ENCODE data around the gene BRICD5. TPM values are rescaled to one million over a fixed set of nuclear protein-coding genes. Genes with fewer than 3 reads are reported as not detected.
"Not testable (repeated sequence)": the region's sequence is repeated elsewhere in the genome, so short reads cannot be mapped to it uniquely, and the experiment has no call there.

Gene BRICD5
- total RNA-seq (2014; rRNA removed; shearing (Covaris generic)) (2.1 and 2.9 TPM in 2 replicates), polyA plus RNA-seq (2016; fragmentation: Nextera tagmentation; extraction: Ambion mirVana) (0.22 and 0.56 TPM in 2 replicates)

DNA sequence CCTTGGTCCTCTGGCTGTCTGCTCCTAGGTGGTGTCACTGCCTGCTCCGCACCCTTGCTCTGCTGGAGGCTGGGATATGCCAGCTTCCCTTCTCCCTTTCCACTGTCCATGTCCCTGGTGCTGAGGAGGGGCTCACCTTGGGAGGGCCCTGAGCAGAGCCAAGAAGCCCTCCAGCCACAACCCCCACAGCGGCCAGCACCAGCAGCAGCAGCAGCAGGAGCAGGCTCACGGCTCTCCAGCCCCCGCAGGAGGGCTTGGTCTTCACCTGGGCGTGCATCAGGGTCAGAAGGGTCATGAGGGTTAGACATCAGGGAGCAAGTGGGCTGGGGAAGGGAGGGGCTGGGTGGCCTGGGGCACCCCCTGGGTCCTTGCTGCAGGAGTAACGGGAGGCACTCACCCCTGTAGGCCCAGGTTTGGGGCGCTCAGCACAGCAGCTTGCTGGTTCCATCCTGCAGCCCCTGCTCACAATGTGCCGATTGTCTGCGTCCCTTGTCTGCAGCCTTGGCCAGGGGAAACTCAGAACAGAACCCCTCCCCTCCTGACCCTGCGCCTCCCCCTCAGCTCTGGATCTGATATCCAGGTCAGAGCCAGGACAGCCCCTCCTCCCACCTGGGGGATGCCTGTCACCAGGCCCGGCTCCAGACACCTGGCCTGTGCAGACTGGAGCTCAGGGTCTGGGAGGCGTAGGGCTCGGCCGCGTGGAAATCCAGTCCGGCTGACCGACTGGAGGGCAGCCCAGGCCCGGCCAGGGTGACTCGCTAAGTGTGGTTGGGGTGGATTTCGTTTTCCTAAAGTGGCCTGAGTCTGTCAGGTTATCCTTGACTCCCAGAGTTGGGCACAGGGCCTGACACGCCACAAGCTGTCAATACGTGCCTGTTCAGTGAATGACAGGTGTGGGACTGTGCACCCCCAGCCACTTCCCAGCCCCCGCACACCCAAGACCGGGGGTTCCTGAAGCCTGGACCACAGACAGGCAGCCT lies at the start of gene BRICD5:
BRICD5 (minus strand) TSS at position 478 of the 980 bp plus-strand sequence; CDS start at position 448, 30 bp downstream.
- H3K9ac ChIP-seq: no peak within 1 kb of the TSS
- no peak within 1 kb of the TSS for H3K4me3 ChIP-seq
- H2AFZ ChIP-seq: no peak within 1 kb of the TSS
- peaks cover 14% of the 10 kb centered on the region for H3K4me1 ChIP-seq (ENCODE audit: insufficient read depth)
- H3F3A ChIP-seq (ENCODE audit: insufficient read depth): no peaks in the 10 kb centered on the region
- no peaks in the 10 kb centered on the region for H3K9me3 ChIP-seq (ENCODE audit: low read depth)
- peaks cover 39% of the 10 kb centered on the region for H3K79me2 ChIP-seq (ENCODE audit: insufficient read depth)
- no peak within 1 kb of the TSS for H3K27ac ChIP-seq
- H3K27me3 ChIP-seq (replicated peaks; ENCODE audit: insufficient read depth): no peaks in the 10 kb centered on the region
- no peak for DNase-seq
- TF ChIP-seq EZH2phosphoT487 (IDR thresholded peaks at IDR 0.05; ENCODE audit: insufficient read depth, low read depth): no peak
- no peak for TF ChIP-seq EZH2 (IDR thresholded peaks at IDR 0.05; ENCODE audit: insufficient read depth, poor library complexity, severe bottlenecking)
- no peak within 1 kb of the TSS for H3K4me2 ChIP-seq (ENCODE audit: unreplicated experiment)
- WGBS, 2 experiments (ENCODE audit: low coverage in 1 of 2, low lambda C conversion rate in 2 of 2, missing lambda C conversion rate in 2 of 2): 82 to 84% methylated on average over 24 of the region's 24 CpGs
- no peaks in the 10 kb centered on the region for H3K9me2 ChIP-seq (ENCODE audit: insufficient read depth)
- in situ Hi-C loops (cut with MboI): no loop called here
- H4K20me1 ChIP-seq (ENCODE audit: insufficient read depth): no peaks in the 10 kb centered on the region
- no peaks in the 10 kb centered on the region for H3K36me3 ChIP-seq (ENCODE audit: low read depth)

DNA sequence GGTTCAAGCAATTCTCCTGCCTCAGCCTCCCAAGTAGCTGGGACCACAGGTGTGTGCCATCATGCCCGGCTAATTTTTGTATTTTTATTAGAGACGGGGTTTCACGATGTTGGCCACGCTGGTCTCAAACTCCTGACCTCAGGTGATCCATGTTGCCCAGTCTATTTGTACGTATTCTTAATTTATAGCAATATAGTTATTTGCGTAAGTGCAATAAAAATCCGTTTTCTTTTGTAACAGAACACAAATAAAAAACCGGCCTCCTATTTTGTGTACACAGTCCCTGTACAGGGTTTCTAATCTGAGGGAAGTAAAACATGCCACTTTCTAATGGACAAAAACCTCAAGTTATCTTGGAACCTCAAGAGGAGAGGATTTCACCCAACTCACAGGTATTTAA lies 49.6 kb upstream of the BRICD5 start:
- TF ChIP-seq EZH2 (IDR thresholded peaks at IDR 0.05; ENCODE audit: insufficient read depth, poor library complexity, severe bottlenecking) (no peak), EZH2phosphoT487 (IDR thresholded peaks at IDR 0.05; ENCODE audit: insufficient read depth, low read depth) (no peak)
- peaks cover 12% of the 10 kb centered on the region; the same call in 1 of the 2 replicates for H4K20me1 ChIP-seq (ENCODE audit: insufficient read depth)

DNA sequence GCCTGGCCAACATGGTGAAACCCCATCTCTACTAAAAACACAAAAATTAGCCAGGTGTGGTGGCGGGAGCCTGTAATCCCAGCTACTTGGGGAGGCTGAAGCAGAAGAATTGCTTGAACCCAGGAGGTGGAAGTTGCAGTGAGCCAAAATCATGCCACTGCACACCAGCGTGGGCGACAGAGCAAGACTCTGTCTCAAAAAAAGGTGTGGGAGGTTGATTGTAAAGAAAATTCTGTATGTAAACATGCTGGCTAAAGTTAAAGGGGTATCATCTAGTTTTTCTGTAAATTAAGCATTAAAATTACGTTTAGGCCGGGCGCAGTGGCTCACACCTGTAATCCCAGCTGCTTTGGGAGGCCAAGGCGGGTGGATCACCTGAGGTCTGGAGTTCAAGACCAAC lies 47.9 kb upstream of the BRICD5 start:
- Histone ChIP-seq H3F3A (ENCODE audit: insufficient read depth) (peaks cover 45% of the 10 kb centered on the region), H3K36me3 (ENCODE audit: low read depth) (peaks cover 86% of the 10 kb centered on the region), H3K79me2 (ENCODE audit: insufficient read depth) (peaks cover 87% of the 10 kb centered on the region)
- in situ Hi-C loops (cut with MboI); H3K27ac ChIP-seq; H3K27me3 ChIP-seq (replicated peaks; ENCODE audit: insufficient read depth); H3K9me3 ChIP-seq (ENCODE audit: low read depth); H3K4me3 ChIP-seq; H2AFZ ChIP-seq; H3K4me1 ChIP-seq (ENCODE audit: insufficient read depth); H4K20me1 ChIP-seq (ENCODE audit: insufficient read depth); DNase-seq; H3K9me2 ChIP-seq (ENCODE audit: insufficient read depth); H3K4me2 ChIP-seq (ENCODE audit: unreplicated experiment); H3K9ac ChIP-seq: not testable (repeated sequence)
- whole genome bisulfite sequencing, 2 experiments (ENCODE audit: low coverage in 1 of 2, low lambda C conversion rate in 2 of 2, missing lambda C conversion rate in 2 of 2): 96 to 97% methylated on average over 7 of the region's 7 CpGs

More for the DNA sequence above, 49.6 kb upstream of the BRICD5 start:
- Histone ChIP-seq H2AFZ (no peak overlapping the region), H3K9me3 (ENCODE audit: low read depth) (no peaks in the 10 kb centered on the region), H3K36me3 (ENCODE audit: low read depth) (peaks cover 77% of the 10 kb centered on the region), H3K4me3 (no peak overlapping the region), H3K9ac (no peak overlapping the region), H3K27me3 (replicated peaks; ENCODE audit: insufficient read depth) (no peaks in the 10 kb centered on the region), H3K27ac (no peak overlapping the region), H3F3A (ENCODE audit: insufficient read depth) (peaks cover 35% of the 10 kb centered on the region), H3K4me1 (ENCODE audit: insufficient read depth) (no peaks in the 10 kb centered on the region), H3K4me2 (ENCODE audit: unreplicated experiment) (no peak overlapping the region), H3K9me2 (ENCODE audit: insufficient read depth) (no peaks in the 10 kb centered on the region), H3K79me2 (ENCODE audit: insufficient read depth) (peaks cover 100% of the 10 kb centered on the region)
- in situ Hi-C loops (cut with MboI): no loop called here
- no peak for DNase-seq
- WGBS, 2 experiments (ENCODE audit: low coverage in 1 of 2, low lambda C conversion rate in 2 of 2, missing lambda C conversion rate in 2 of 2): 92 to 93% methylated on average over 8 of the region's 8 CpGs

DNA sequence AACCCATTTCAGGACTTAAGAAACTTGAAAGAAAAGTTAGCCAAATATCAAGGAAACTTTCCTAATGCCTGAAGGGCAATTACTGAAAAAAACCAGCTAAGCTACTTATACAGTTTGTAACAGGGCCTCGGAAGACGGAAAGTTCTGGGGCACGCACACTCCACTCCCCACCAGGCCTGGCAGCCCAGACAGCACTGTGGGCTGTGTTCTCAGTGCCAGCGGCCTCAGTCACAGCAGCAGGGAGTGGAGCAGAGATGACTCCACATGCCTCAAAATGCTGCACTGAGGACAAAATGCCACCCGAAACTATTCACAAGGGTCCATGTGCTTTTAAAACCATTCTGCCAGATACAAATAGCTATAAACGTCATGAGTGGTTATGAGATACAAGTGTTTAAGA lies 47.1 kb upstream of the BRICD5 start:
- 0 out of 2 replicates have a peak, but pooled peaks cover 3% of the 10 kb centered on the region for H4K20me1 ChIP-seq (ENCODE audit: insufficient read depth)
- TF ChIP-seq EZH2 (IDR thresholded peaks at IDR 0.05; ENCODE audit: insufficient read depth, poor library complexity, severe bottlenecking) (no peak), EZH2phosphoT487 (IDR thresholded peaks at IDR 0.05; ENCODE audit: insufficient read depth, low read depth) (no peak)
- H3K27me3 ChIP-seq (replicated peaks; ENCODE audit: insufficient read depth): no peaks in the 10 kb centered on the region
- H3K4me3 ChIP-seq: no peak overlapping the region
- H3K27ac ChIP-seq: no peak overlapping the region
- H3K79me2 ChIP-seq (ENCODE audit: insufficient read depth): peaks cover 79% of the 10 kb centered on the region
- no peak overlapping the region for H3K9ac ChIP-seq
- no peaks in the 10 kb centered on the region for H3K9me2 ChIP-seq (ENCODE audit: insufficient read depth)
- H2AFZ ChIP-seq: no peak overlapping the region
- H3K4me2 ChIP-seq (ENCODE audit: unreplicated experiment): no peak overlapping the region
- peaks cover 50% of the 10 kb centered on the region for H3F3A ChIP-seq (ENCODE audit: insufficient read depth)
- H3K9me3 ChIP-seq (ENCODE audit: low read depth): no peaks in the 10 kb centered on the region
- no peak for DNase-seq
- in situ Hi-C loops (cut with MboI): no loop called here
- 89 to 91% methylated on average over 6 of the region's 6 CpGs for WGBS, 2 experiments (ENCODE audit: low coverage in 1 of 2, low lambda C conversion rate in 2 of 2, missing lambda C conversion rate in 2 of 2)
- H3K4me1 ChIP-seq (ENCODE audit: insufficient read depth): no peaks in the 10 kb centered on the region
- H3K36me3 ChIP-seq (ENCODE audit: low read depth): peaks cover 86% of the 10 kb centered on the region
